NCI-H774 (cell line): ENCODE measurements around the gene PEX11G.
"Not testable (repeated sequence)": the region's sequence is repeated elsewhere in the genome, so short reads cannot be mapped to it uniquely, and the experiment has no call there.

ENCODE experiments used
- DNase-seq: peaks from one replicate; lab custom pipeline; 2025; lab: John Stamatoyannopoulos, UW

The PEX11G gene

DNA sequence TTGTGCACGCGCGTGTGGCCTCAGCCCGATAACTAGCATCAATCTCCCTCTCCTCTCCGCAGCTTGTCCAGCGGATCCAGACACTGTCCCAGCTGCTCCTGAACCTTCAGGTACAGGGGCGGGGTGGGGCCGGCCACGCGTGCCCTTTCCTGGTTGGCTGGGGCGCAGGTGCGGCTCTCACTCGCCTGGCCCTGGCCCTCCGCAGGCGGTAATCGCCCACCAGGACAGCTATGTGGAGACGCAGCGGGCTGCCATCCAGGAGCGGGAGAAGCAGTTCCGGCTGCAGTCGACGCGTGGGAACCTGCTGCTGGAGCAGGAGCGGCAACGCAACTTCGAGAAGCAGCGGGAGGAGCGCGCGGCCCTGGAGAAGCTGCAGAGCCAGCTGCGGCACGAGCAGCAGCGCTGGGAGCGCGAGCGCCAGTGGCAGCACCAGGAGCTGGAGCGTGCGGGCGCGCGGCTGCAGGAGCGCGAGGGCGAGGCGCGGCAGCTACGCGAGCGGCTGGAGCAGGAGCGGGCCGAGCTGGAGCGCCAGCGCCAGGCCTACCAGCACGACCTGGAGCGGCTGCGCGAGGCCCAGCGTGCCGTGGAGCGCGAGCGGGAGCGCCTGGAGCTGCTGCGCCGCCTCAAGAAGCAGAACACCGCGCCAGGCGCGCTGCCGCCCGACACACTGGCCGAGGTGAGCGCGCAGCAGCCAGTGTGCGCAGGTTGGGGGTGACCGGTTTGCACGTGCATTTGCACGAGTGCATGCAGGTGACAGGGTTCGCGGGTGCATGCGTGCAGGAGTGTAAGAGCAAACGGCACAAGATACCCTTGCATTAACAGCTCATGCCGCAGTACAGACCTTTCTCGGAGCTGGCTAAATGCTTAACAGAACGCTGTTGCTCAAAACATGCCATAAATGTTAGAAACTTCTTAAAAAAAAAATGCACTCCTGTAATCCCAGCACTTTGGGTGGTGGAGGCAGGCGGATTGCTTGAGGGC, 21.5 kb downstream of the PEX11G start:
- no peak for DNase-seq

DNA sequence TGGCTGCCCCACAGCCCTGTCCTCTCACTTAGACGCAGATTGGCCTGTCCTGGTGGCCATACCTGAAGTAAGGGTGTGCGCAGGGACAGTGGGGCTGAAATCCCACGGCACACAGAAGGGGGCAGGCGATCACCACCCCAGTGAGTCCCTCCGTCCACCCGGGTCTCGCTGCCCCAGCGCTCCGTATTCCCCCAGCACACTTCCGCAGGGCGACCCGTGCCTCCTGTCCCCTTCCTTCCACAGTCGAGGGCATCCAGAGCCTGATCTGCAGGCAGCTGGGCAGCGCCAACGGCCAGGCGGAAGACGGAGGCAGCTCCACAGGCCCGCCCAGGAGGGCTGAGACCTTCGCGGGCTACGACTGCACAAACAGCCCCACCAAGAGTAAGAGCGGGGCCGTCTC, 25.3 kb downstream of the PEX11G start:
- no peak for DNase-seq

DNA sequence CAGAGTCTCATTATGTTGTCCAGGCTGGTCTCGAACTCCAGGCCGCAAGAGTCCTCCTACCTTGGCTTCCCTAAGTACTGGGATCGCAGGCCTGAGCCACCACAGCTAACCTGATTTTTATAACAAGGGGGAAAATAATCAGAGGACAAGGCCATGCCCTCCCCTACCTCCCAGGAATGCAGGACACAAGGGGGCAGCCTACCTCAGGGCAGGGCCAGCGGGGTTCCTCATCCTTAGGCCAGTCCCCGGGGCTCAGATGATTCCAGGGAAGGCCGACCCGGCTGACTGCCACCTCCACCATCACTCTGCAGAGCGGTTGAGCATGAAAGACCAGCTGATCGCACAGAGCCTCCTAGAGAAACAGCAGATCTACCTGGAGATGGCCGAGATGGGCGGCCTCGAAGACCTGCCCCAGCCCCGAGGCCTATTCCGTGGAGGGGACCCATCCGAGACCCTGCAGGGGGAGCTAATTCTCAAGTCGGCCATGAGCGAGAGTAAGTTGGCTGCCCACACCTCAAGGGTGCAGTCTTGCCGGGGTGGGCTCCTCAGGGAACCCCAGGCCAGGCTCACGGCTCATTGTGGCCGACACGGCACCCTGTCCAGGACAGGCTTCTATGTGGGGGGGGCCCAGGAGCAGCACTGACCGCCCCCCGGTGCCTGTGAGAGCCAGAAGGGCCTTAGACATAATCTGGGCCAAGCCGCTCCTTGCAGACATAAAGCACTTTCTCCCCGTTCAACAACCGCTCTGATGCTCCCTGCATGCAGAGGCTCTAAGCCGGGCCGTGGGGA, 26.8 kb downstream of the PEX11G start:
- no peak for DNase-seq

DNA sequence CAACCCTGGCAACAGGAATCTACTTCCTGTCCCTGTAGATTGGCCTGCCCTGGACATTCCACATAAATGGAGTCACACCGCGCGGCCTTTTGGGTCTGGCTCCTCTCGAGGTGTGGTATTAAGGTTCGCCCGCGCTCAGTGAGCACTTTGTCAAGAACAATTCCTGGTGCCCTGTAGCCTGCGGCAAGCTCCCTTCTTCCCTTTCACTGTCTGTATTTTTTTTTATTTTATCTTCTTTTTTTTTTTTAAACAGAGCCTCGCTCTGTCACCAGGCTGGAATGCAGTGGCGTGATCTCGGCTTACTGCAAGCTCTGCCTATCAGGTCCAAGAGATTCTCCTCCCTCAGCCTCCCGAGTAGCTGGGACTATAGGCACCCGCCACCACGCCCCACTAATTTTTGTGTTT, 28.3 kb downstream of the PEX11G start:
- no peak for DNase-seq

DNA sequence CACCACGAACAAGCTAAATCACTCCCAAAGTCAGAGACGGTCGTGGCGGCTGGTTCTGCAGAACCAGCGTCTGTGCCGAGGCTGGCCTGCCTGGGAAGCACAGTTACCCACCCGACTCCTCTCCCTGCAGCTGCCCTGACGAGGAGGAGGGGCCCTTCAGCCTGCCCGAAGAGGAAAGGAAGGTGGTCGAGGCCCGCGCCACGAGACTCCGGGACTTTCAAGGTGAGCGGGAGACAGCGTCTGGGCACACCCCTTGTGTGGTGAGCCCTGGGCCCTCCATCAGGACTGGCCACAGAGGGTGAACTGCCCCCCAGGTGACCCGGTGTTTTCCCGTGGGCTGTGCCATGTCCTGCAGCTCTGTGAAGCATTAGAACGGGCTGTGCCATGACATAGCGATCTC, 29.1 kb downstream of the PEX11G start:
- DNase-seq, result no peak

DNA sequence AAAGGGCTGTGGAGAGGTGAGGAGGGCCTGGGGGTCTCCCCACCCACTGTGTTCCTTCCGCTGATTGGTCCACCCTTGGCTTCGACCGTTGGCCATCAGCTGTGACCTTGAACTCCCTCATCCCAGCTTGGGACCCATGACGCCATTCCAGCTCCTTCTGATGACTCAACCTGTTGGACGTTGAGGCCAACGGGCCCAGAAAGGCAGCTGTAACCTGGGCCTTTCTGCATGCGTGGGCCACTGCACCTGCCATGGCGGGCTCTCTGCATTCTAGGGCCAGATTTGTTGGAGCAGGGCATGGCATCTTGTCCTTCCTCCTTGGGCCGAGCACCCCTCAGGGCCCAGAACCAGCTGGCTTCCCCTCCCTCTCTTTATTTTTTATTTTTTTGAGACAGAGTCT, 30.2 kb downstream of the PEX11G start:
- no peak for DNase-seq

DNA sequence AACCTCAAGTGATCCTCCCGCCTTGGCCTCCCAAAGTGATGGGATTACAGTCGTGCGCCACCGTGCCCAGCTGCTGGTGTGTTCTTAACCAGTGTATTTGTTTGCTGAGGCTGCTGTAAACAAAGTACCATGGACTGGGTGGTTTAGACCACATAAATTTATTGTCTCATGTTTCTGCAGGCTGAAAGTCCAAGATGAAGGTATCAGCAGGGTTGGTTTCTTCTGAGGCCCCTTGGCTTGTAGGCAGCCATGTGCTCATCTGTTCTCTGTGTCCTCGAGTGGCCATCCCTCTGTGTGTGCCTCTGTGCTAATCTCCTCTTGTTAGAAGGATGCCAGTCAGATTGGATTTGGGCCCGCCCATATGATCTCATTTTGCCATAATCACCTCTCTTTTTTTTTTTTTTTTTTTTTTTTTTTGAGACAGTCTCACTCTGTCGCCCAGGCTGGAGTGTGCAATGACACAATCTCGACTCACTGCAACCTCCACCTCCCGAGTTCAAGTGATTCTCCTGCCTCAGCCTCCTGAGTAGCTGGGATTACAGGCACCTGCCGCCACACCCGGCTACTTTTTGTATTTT, 31.8 kb downstream of the PEX11G start:
- DNase-seq, result no peak

DNA sequence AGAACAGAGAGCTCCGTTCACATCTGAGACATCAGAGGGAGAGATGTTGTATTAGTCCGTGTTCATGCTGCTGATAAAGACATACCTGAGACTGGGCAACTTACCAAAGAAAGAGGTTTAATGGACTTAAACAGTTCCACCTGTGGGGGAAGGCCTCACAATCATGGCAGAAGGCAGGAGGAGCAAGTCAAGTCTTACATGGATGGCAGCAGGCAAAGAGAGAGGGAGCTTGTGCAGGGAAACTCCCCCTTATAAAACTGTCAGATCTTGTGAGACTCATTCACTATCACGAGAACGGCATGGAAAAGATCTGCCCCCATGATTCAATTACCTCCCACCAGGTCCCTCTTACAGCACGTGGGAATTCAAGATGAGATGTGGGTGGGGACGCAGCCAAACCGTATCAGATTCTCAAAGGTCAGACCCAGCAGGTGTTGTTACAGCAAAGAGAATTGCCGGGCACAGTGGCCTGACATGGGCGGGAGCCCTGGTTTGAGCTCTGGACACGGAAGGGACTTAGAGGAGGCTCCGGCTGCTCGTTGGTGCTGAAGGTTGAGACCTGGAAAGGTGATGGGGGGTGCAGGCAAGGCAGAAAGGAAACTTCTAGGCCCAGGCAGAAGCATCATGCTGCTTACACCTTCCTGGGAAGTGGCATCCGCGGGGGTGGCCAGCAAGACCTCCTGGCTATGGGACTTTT, 33.1 kb downstream of the PEX11G start:
- no peak for DNase-seq

DNA sequence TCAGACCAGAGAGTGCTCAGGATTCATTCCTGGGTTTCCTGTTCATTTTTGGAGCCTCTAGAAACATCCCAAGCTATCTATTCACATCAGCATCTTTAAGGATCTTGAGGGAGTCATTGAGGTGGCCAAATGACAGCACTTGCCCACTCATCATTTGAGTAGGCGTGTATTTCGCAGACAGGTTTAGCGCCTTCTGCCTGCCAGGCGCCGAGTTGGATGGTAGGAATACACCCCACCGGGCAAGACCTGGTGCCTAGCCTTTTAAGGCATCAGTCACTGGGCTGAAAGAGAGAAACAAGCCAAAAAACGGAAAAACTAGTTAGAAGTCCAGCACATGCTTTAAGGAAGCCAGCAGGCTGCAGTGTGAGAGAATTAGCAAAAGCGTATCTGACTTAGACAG, 33.8 kb downstream of the PEX11G start:
- no peak for DNase-seq

DNA sequence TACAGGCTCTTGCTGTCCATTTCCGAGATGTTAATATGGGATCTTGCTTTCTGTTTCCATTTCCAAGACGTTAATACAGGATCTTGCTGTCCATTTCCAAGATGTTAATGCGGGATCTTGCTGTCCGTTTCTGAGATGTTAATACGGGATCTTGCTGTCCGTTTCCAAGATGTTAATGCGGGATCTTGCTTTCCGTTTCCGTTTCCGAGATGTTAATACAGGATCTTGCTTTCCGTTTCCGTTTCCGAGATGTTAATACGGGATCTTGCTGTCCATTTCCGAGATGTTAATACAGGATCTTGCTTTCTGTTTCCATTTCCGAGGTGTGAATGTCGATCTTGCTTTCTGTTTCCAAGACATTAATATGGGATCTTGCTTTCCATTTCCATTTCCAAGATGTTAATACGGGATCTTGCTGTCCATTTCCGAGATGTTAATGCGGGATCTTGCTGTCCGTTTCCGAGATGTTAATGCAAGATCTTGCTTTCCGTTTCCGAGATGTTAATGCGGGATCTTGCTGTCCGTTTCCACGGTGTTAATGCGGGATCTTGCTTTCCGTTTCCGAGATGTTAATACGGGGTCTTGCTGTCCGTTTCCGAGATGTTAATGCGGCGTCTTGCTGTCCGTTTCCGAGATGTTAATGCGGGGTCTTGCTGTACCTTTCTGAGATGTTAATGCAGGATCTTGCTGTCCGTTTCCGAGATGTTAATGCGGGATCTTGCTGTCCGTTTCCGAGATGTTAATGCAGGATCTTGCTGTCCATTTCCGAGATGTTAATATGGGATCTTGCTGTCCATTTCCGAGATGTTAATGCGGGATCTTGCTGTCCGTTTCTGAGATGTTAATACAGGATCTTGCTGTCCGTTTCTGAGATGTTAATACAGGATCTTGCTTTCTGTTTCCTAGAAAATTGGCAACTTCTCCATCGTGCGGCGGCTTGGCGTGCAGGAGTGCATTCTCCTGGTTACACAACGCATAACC, 38.3 kb downstream of the PEX11G start:
- DNase-seq, result no peak

DNA sequence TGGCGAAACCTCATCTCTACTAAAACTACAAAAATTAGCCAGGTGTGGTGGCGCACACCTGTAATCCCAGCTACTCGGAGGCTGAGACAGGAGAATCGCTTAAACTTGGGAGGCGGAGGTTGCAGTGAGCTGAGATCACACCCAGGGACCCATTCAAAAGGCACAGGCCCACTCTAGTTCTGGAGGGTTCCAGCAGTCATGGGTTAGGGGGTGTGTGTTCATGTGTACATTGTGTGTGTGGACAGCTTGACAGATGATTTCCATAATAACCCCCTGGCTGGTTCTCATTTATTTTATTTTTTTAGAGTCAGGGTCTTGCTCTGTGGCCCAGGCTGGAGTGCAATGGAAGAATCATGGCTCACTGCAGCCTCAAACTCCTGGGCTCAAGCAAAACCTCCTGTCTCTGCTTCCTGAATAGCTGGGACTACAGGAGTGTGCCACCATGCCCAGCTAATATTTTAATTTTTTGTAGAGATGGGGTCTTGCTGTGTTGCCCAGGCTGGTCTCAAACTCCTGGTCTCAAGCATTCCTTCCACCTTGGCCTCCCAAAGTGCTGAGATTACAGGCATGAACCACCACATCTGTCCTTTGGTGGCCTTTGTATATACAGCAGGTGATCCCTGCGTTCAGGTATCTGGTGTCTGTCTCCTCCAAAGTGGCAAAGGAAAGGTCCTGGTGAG, 39.3 kb downstream of the PEX11G start:
- not testable (repeated sequence) for DNase-seq

DNA sequence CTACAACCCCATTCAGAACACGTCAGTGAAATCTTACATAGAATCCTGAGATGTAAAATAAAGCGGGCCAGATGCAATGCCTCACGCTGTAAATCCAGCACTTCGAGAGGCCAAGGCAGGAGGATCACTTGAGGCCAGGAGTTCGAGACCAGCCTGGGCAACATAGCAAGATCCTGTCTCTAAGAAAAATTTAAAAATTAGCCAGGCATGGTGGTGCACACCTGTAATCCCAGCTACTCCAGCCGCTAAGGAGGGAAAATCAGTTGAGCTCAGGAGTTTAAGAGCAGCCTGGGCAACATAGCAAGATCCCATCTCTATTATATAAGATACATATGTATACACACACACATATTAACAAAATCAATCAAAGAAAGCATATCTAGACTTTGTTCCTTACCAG, 41.2 kb downstream of the PEX11G start:
- DNase-seq, result no peak

DNA sequence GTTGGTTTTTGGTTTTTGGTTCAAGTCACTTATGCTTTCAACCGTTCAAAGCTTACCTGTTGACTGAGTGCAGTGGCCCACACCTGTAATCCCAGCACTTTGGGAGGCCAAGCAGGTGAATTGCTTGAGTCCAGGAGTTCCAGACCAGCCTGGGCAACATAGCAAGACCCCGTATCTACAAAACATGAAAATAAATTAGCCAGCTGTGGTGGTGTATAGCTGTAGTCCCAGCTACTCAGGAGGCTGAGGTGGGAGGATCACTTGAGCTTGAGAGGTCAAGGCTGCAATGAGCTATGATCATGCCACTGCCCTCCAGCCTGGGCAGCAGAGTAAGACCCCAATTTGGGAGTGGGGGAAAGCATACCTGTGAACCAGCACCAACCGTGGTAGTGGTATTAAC, 43.7 kb downstream of the PEX11G start:
- no peak for DNase-seq

DNA sequence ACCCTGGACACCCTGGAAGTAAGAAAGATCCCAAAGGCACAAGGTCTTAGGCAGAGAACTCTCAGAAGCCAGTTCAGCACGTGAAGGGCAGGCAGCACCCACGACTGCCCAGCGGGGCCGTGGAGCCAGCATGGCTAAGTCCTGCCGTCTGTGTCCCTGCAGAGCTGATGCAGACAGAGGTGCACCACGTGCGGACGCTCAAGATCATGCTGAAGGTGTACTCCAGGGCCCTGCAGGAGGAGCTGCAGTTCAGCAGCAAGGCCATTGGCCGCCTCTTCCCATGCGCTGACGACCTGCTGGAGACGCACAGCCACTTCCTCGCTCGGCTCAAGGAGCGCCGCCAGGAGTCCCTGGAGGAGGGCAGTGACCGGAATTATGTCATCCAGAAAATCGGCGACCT, 44.8 kb downstream of the PEX11G start:
- DNase-seq, result no peak

DNA sequence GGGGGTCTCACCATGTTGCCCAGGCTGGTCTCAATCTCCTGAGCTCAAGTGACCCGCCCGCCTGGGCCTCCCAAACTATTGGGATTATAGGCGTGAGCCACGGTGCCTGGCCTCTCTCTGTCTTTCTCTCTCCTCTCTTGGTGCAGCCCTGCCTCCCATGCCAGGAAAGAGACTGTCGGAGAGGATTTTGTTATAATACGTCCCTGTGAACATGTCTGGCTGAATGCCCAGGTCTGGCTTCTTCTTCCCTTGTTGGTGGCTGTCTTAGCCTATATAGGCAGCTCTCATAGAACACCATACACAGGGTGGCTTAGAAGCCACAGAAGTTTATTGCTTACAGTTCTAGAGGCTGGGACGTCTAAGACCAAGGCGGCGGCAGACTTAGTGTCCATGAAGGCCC, 46.4 kb downstream of the PEX11G start:
- DNase-seq, result no peak

DNA sequence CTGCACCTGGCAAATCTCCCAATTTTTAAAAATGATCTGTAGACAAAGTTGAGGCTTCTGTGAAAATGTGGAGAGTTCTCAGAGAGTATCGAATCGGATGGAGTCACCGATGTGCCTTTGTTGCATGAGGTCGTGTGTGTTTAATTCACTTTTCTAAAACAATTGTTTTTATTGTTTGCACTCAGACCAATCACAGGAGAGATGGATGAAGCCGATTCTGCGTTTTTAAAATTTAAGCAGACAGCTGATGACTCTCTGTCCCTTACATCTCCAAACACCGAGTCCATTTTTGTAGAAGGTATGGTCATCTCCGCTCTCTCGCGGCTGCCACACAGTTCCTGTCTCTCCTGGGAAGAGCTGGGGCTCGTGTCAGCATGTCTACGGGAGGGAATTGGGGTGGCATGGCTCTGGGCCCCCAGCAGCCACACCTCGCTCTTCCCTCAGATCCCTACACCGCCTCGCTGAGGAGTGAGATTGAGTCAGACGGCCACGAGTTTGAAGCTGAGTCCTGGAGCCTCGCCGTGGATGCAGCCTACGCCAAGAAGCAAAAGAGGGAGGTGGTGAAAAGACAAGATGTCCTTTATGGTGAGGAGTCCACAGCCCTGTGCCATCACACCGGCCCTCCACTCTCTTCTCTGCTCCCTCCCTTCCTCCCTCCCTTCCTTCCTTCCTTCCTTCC, 47.2 kb downstream of the PEX11G start:
- DNase-seq, result no peak

DNA sequence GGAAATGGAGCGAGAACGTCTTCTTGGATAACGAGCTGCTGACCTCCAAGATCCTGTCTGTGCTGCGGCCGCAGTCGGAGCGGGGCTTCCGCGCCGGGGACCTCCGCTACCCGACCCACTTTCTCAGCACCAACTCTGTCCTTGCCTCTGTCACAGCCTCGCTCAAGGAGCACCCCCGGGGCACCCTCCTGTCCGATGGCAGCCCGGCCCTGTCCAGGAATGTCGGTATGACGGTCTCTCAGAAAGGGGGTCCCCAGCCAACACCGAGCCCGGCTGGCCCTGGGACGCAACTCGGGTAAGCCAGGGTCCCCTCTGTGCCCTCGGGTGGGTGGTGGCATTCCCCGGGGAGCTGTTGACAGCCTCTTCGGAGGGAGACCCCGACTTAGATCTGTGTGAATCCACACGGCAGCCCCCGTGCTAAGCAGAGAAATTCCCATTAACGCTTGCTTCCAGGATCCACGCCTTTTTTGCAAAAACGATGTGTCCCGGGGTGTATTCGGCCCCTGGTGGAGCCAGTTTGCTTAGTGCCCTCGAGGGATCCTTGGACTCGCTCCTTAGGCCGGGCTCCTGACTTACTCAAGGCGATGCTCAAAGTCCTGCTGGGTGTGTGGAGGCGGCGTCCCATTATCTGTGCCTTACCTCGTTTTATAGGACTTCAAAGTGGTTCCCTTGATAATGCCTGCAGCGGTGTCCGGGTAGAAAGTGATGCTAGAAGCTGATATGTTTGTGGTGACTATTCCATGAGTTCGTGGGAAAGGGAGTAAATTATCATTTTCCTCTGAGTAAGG, 48.5 kb downstream of the PEX11G start:
- no peak for DNase-seq

DNA sequence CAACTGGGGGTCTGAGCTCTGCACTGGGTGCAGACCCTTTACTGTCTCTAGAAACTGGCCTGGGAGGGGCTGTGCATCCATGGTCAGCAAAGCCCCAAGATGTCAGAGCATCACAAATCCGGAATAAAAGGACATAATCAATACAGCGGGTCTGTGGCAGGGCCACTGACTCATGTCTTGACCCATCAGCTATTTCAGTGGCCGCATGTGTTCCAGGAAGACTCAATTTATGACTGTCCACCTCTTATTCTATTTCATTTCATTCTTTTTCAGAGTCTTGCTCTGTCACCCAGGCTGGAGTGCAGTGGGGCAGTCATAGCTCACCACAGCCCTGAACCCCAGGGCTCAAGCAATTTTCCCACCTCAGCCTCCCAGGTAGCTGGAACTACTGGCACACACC, 53.2 kb downstream of the PEX11G start:
- no peak for DNase-seq

DNA sequence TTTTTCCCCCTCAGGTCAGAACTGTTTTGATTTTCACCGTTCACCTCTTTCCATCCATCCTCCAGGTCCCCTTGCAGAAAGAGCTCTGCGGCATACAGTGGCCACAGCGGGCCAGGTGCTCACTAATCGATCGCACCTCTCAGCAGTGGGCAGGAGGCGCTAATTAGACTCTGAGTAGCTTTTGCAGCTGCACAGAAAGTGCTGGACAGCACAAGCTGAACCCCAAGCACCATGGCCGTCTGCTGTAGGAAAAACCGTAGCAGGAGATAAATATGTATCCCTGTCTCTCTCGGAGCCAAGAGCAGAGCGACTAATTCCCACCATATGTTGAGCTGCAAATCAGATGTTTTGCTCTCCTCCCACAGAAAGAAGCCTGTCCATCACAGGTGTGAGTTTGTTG, 54.4 kb downstream of the PEX11G start:
- no peak for DNase-seq
